Tibial nerve (tissue), 4 donors: ENCODE measurements around the gene TULP4.

Experiments
- EP300 ChIP-seq, 2 donors: sonication (generic); formaldehyde crosslinking; IDR thresholded peaks; one replicate each; pipeline ENCODE4 v1.6.1; 2017; ENCODE audit warnings: antibody characterized with exemption in 2 of 2, mild to moderate bottlenecking in 1 of 2
- POLR2A ChIP-seq, 2 donors: fragments of 450-650 bp; IDR thresholded peaks; one replicate each; pipeline ENCODE4 v1.6.1; 2017; ENCODE audit warnings: antibody characterized with exemption in 2 of 2, mild to moderate bottlenecking in 2 of 2, moderate library complexity in 2 of 2
- TF ChIP-seq, protein P1 (sequence below), 5 experiments: fragments of 200-600 bp in 3 of 5; fragments of 450-650 bp in 2 of 5; sonication (generic) in 3 of 5; IDR thresholded peaks; one replicate each; pipeline ENCODE4 v1.5.1; 2016 to 2019; ENCODE audit warnings: antibody characterized with exemption in 5 of 5, mild to moderate bottlenecking in 3 of 5, moderate library complexity in 2 of 5

DNA sequence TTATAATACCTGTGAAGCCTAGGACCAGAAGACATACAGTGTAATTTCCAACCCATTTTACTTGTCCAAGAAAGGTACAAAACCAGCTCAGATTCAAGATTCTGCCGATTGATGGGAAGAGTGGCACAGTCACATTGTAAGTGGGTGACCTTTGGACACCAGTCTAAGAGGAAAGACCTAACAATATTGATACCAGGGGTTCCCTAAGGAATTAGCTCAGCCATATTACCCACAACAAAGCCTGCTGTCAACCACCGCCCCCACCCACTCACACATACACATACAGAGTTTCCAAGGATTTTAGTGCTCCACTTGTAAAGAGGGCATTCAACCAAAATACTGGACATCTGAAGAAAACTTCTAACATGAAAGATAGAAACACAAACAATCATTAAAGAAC lies 219.7 kb downstream of the TULP4 start:
- TF ChIP-seq, protein P1, sequence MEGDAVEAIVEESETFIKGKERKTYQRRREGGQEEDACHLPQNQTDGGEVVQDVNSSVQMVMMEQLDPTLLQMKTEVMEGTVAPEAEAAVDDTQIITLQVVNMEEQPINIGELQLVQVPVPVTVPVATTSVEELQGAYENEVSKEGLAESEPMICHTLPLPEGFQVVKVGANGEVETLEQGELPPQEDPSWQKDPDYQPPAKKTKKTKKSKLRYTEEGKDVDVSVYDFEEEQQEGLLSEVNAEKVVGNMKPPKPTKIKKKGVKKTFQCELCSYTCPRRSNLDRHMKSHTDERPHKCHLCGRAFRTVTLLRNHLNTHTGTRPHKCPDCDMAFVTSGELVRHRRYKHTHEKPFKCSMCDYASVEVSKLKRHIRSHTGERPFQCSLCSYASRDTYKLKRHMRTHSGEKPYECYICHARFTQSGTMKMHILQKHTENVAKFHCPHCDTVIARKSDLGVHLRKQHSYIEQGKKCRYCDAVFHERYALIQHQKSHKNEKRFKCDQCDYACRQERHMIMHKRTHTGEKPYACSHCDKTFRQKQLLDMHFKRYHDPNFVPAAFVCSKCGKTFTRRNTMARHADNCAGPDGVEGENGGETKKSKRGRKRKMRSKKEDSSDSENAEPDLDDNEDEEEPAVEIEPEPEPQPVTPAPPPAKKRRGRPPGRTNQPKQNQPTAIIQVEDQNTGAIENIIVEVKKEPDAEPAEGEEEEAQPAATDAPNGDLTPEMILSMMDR (IDR thresholded peaks at IDR 0.05), result no peak
- no peak for TF ChIP-seq POLR2A (IDR thresholded peaks at IDR 0.05)
- no peak for TF ChIP-seq EP300 (IDR thresholded peaks at IDR 0.05)
